GM19351 (cell line): ENCODE results near the gene HCRT.
"Not testable (repeated sequence)": the region's sequence is repeated elsewhere in the genome, so short reads cannot be mapped to it uniquely, and the experiment has no call there.

Source experiments
- ATAC-seq: cut with Tn5 transposase; IDR thresholded peaks from one replicate; pipeline ENCODE4 v1.9.1; 2021; ENCODE audit warnings: mild to moderate bottlenecking, moderate library complexity; ENCODE audit not compliant: unreplicated experiment

Gene HCRT

DNA sequence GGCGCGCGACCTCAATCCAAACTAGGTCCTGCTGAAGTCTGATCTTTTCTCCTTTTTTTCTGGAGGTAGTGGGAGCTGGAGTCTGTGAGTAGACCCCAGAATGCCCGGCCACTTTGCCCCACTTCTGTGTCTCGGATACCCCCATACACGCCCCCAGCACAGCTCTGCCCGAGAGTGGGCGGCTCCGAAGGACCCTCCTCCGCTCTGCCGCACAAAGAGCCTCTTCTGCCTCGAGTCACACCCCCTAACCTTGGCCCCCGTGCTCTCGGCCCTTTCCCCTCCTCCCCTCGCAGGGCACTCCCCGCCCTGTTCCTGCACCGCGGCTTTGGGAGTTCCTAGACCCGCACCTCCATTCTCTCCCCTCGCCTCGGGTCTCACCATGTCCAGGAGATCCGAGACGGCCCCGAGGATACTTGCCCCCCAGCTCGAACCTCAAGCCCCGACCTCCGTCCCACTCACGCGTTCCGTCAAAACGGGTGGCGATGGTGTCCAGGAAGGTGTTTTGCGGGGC lies 4.8 kb downstream of the HCRT start:
- no peak for ATAC-seq

DNA sequence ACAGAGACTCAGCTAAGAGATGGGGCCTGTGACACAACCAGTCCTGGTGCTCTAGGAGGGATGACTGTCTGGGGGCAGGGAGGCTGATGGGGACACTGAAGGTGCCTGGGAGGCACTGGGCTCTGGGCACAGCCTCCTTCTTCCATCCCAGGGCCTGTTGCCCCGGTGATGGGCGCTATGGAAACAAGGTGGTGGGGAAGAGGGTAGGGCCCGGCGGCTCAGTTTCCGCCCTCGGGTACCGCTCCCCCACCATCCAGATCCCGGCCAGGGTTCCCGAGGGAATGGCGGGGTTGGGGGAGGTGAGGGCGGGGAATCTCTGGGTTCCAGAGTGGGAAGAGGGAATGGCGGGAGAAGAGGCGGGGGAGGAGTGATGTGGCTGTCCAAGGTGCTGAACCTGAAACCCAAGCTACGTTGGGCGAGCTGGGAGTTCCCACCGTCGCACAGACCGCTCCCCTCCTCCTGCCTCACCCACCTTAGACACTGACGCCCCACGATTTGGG lies 5.3 kb downstream of the HCRT start:
- no peak for ATAC-seq

DNA sequence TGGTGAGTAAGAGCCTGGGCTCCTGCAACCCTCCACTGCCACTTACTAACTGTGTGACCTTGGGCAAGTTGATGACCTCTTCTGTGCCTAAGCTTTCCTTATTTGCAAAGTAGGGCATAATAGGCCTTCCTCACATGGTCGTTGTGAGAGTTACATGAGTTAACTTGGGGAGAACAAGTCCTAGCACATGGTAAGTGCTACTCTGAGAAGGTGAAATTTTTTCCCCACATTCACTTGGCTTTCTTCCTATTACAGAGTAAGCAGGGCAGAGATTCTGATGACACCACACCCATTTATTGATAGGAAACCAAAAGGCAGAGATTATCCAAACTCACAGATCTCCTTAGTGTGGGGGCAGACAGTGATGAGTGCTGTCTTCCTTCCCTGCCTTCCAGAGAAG lies 5.9 kb downstream of the HCRT start:
- no peak for ATAC-seq

- no peak for ATAC-seq
Measured at GRCh38 chr17:42178817-42179216, 6.4 kb downstream of the HCRT start.

GRCh38 chr17:42177684-42178083 lies 7.6 kb downstream of the HCRT start:
- ATAC-seq: no peak

- ATAC-seq: no peak
Measured at GRCh38 chr17:42174126-42174783, 11.0 kb downstream of the HCRT start.

DNA sequence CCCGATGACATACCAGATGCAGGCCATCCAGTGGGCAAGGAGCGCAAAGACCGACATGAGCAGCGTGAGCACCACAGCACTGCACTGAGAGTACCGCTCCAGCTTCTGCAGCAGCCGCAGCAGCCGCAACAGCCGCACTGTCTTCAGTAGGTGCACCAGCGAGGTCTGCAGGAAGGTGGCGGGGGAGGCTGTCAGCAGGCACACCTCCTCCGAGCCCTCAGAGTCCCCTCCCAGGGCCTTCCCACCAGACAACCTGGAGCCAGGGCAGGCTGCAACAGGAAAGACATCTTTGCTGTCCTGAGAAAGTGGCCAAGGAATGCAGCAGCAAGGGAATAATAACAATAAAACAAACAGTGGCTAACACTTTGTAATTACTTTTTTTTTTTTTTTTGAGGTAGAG lies 13.4 kb downstream of the HCRT start:
- ATAC-seq: no peak

GRCh38 chr17:42169351-42169750 lies 15.9 kb downstream of the HCRT start:
- no peak for ATAC-seq

DNA sequence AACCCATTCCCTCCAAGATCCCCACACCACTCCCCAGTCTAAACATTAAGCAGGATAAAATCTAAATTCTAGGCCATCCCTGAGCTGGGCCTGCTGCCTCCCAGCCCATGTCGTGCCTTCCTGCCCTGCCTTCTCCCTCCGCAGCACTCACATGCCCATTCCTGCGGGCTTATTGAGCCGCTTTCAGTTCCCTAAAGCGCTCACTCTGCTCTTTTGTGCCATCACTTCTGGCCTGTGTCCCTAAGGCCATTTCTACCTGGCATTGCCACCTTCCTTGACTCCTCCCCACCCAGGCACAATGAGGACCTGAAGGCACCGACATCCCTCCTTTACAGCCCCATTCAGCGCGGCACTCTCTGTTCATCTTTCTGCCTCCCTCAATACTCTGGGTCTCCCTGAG lies 17.4 kb downstream of the HCRT start:
- no peak for ATAC-seq

- ATAC-seq: no peak
Measured at GRCh38 chr17:42166196-42166763, 19.0 kb downstream of the HCRT start.

DNA sequence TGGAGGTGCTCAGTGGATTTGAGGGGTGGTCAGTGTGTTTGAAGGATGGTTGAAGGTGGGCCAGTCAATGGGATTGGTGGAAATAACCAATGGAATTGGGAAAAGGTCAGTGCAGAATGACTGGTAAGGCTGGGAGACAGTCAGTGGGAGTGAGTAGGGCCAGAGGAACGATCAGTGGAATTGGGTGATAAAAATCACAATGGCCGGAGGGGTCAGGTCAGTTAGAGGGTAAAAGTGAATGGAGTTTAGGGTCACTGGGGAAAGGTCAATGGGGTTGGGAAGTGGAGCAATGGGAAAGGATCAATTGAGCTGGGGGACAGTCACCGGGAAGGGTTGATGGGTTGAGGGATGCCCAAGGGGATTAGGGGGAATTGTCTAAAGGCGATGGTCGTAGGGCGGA lies 19.5 kb downstream of the HCRT start:
- no peak for ATAC-seq

DNA sequence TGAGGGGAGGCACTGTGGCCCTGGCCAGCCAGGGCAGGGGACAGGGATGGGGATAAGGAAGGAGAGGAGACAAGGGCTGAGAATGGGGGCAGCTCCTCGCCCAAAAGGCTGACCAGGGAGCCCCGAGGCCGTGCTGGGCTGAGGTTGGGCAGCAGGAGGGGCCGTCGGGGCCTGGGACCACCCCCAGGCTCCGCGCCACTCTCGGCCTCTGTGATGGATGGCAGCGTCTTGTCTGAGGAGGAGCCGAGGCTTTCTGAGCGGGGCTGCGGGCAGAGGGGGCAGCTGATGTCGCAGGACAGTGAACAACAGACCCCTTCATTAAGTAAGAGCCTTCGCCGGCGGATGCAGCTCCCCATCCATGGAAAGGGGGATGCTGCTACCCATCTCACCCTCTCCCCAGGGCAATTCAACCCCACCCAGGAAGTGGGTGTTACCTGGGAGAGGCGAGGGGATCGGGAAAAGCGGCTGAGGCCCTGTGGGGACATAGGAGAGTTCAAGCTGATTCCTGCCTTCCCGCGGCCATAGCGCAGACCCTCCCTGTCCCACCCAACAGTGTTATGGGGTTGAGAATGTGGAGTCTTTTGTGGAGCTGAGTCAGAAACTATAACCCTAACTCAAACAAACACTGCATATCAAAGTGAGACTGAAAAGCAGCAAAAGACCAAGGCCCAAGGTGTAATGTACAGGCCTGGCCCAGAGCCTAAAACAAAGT lies 21.4 kb downstream of the HCRT start:
- ATAC-seq: no peak

DNA sequence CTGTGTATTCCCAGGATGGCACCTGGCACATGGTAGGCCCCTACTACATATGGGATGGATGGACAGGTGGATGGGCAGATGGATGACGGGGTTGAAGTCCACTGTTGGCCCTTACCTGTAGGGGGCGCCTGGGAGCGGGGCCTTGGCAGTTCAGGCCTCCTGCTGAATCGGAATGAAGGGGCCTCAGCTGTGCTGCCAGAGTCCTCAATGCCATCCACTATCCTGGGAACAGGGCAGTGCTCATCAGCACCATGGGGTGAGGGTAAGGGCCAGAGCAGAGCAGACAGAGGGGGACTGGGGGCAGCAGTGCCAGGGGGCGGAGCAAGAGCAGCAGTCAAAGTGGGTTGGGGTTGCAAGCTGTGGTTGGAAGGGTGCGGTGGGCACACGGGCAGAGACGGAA lies 22.1 kb downstream of the HCRT start:
- no peak for ATAC-seq

DNA sequence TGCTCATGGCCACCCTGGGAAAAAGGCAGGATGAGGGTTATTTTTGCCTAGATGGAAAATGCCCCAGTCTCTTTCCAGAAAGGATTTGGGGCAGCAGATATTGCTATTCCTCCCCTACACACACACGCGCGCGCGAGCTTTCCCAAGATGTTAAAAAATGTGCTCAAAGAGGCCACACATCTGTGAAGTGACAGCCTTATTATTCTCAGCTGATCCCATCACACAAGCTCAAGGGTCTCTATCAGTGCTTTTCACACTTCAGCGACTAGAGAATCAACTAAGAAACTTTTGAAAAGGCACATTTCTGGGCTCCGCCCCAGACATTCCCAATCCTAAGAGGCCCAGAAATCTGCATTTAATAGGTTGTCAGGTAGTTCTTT lies 24.7 kb downstream of the HCRT start:
- no peak for ATAC-seq

- ATAC-seq: no peak
Measured at GRCh38 chr17:42159796-42160530, 25.3 kb downstream of the HCRT start.

- no peak for ATAC-seq
Measured at GRCh38 chr17:42155614-42156045, 29.6 kb downstream of the HCRT start.

- ATAC-seq: no peak
Measured at GRCh38 chr17:42153919-42154742, 31.1 kb downstream of the HCRT start.

- ATAC-seq: no peak
Measured at GRCh38 chr17:42146911-42147607, 38.2 kb downstream of the HCRT start.

- ATAC-seq: not testable (repeated sequence)
Measured at GRCh38 chr17:42143138-42143537, 42.1 kb downstream of the HCRT start.

DNA sequence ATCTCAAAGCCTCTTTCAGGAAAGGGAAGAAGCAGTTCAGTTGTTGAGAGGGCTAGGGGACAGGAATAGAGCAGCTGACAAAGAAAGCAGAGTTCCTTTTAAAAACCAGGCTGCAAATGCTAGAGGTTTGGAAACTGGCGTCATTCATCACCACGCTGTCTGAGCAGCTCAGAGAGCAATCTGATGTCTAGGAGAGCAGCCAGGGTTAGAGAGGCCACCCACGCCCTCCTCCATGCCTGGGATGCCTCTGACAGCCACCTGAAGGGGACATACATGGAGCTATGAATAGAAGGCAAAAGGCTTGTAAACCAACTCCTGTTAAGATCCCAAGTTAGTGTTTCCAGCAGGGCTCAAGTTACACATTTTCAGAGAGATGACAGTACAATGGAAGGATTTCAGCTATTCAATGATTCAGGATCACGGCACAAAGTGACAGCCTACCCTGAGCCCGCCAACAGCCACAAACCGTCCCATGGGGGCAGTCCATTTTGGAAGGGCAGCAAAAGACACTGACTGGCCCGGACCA lies 42.8 kb downstream of the HCRT start:
- ATAC-seq: no peak
